Prostate gland (tissue), 2 donors: ENCODE data around the gene SCYL3. TPM values are rescaled to one million over a fixed set of nuclear protein-coding genes. Genes with fewer than 3 reads are reported as not detected.
"Not testable (repeated sequence)": the region's sequence is repeated elsewhere in the genome, so short reads cannot be mapped to it uniquely, and the experiment has no call there.

ENCODE experiments used
- DNase-seq: peaks from one replicate; pipeline ENCODE4 v3.0.0-alpha.2; 2019; ENCODE audit warnings: low spot score
- H3K27ac ChIP-seq, 2 donors: fragments of 200-600 bp; sonication (generic); 2 replicates each; pipeline ENCODE4 v1.5.1; 2017 to 2019
- H3K27me3 ChIP-seq: fragments of 200-600 bp; sonication (generic); replicated peaks from 2 replicates; pipeline ENCODE4 v1.5.1; 2019; ENCODE audit not compliant: insufficient read depth
- H3K36me3 ChIP-seq, 2 donors: fragments of 200-600 bp; sonication (generic); 1 replicate in 1 of 2; 2 replicates in 1 of 2; pipeline versions ENCODE4 v1.5.1 to v1.8.1; 2017 to 2019
- H3K4me1 ChIP-seq: fragments of 200-600 bp; sonication (generic); replicated peaks from 2 replicates; pipeline ENCODE4 v1.5.1; 2019
- H3K4me3 ChIP-seq, 2 donors: fragments of 200-600 bp; sonication (generic); 2 replicates each; pipeline ENCODE4 v1.5.1; 2017 to 2019
- H3K9me3 ChIP-seq: fragments of 200-600 bp; sonication (generic); 2 replicates; pipeline ENCODE4 v1.5.1; 2017
- CTCF ChIP-seq, 4 experiments: fragments of 200-600 bp in 2 of 4; fragments of 450-650 bp in 2 of 4; sonication (generic) in 2 of 4; IDR thresholded peaks; 1 replicate in 3 of 4; 2 replicates in 1 of 4; pipeline ENCODE4 v1.5.1; 2016 to 2019; ENCODE audit warnings: antibody characterized with exemption in 4 of 4, mild to moderate bottlenecking in 2 of 4, moderate library complexity in 2 of 4
- POLR2A ChIP-seq: fragments of 450-650 bp; IDR thresholded peaks from one replicate; pipeline ENCODE4 v1.6.1; 2016; ENCODE audit warnings: antibody characterized with exemption, mild to moderate bottlenecking
- POLR2AphosphoS5 ChIP-seq: sonication (generic); formaldehyde crosslinking; IDR thresholded peaks from one replicate; pipeline ENCODE4 v1.6.1; 2017; ENCODE audit warnings: antibody characterized with exemption
- WGBS: methylation state at CpG from one replicate; pipeline ENCODE4 v1.1.5; 2018; 5-methylcytosine and 5-hydroxymethylcytosine counted together
- intact Hi-C: fragments of 100-400 bp; cut with DNase I; formaldehyde crosslinking; loops from one replicate; pipeline ENCODE4 v1.14.2; 2022
- total RNA-seq, 2 donors: library from RNA; depleted of rRNA; stranded (reverse); fragments of >200 nt; gene quantifications; one replicate each; pipeline ENCODE4 v1.1.0, GENCODE V29; 2016

SCYL3 gene
- total RNA-seq, 2 donors from 2014 or later: 15.8 to 18.6 TPM

- WGBS: 100% methylated on average over 1 of the region's 1 CpG
- no peak overlapping the region for H3K27ac ChIP-seq
- no peaks in the 10 kb centered on the region for H3K4me1 ChIP-seq
- intact Hi-C loops: no loop called here
- no peaks in the 10 kb centered on the region for H3K27me3 ChIP-seq
- no peak for DNase-seq
- H3K4me3 ChIP-seq: no peak overlapping the region
- TF ChIP-seq POLR2AphosphoS5: no peak
- no peak for TF ChIP-seq POLR2A
- no peak for TF ChIP-seq CTCF (IDR thresholded peaks at IDR 0.05)
- no peaks in the 10 kb centered on the region for H3K9me3 ChIP-seq
- H3K36me3 ChIP-seq: peaks cover 3 to 14% of the 10 kb centered on the region in 2 donors
Observed at GRCh38 chr1:169869426-169869825, 24.3 kb downstream of the SCYL3 start.

GRCh38 chr1:169868978-169869377, 24.7 kb downstream of the SCYL3 start:
- peaks cover 3 to 14% of the 10 kb centered on the region in 2 donors for H3K36me3 ChIP-seq
- DNase-seq: peak; percentile 16
- no peaks in the 10 kb centered on the region for H3K27me3 ChIP-seq
- H3K4me3 ChIP-seq: no peak overlapping the region
- H3K27ac ChIP-seq: no peak overlapping the region
- intact Hi-C loops: no loop called here
- H3K9me3 ChIP-seq: no peaks in the 10 kb centered on the region
- 50% methylated on average over 2 of the region's 2 CpGs for WGBS
- TF ChIP-seq POLR2AphosphoS5 (peak; percentile 7), CTCF (IDR thresholded peaks at IDR 0.05) (no peak)
- no peaks in the 10 kb centered on the region for H3K4me1 ChIP-seq

- Histone ChIP-seq H3K4me3 (no peak overlapping the region), H3K27me3 (no peaks in the 10 kb centered on the region), H3K36me3 (peaks cover 4 to 11% of the 10 kb centered on the region in 2 donors), H3K9me3 (no peaks in the 10 kb centered on the region), H3K4me1 (no peaks in the 10 kb centered on the region), H3K27ac (no peak overlapping the region)
- 76% methylated on average over 4 of the region's 4 CpGs for WGBS
- intact Hi-C loops: no loop called here
- no peak for TF ChIP-seq POLR2AphosphoS5
- no peak for TF ChIP-seq CTCF (IDR thresholded peaks at IDR 0.05)
- no peak for TF ChIP-seq POLR2A
- no peak for DNase-seq
Observed at GRCh38 chr1:169867012-169867675, 26.6 kb downstream of the SCYL3 start.

GRCh38 chr1:169866577-169866976, 27.1 kb downstream of the SCYL3 start:
- Histone ChIP-seq H3K4me1 (no peaks in the 10 kb centered on the region), H3K36me3 (peaks cover 5 to 6% of the 10 kb centered on the region in 2 donors), H3K9me3 (no peaks in the 10 kb centered on the region), H3K4me3 (no peak overlapping the region), H3K27ac (no peak overlapping the region), H3K27me3 (no peaks in the 10 kb centered on the region)
- TF ChIP-seq CTCF (IDR thresholded peaks at IDR 0.05) (no peak), POLR2AphosphoS5 (no peak), POLR2A (no peak)
- intact Hi-C loops: no loop called here
- no peak for DNase-seq
- WGBS: 92% methylated on average over 2 of the region's 2 CpGs

- H3K9me3 ChIP-seq, H3K36me3 ChIP-seq, intact Hi-C loops, H3K27ac ChIP-seq, H3K27me3 ChIP-seq, H3K4me3 ChIP-seq, H3K4me1 ChIP-seq, DNase-seq: not testable (repeated sequence)
- WGBS: 94% methylated on average over 10 of the region's 10 CpGs
Observed at GRCh38 chr1:169864531-169864930, 29.2 kb downstream of the SCYL3 start.
